Endometrium (tissue), 2 donors: ENCODE data around the gene AMFR.

Source experiments
- FAIRE-seq: peaks from 2 replicates; lab custom pipeline; 2012; peaks lifted over from hg19 to GRCh38; lab: Jason Lieb, UNC
- donor health status: control.
- donor health status: control.

Gene AMFR

DNA sequence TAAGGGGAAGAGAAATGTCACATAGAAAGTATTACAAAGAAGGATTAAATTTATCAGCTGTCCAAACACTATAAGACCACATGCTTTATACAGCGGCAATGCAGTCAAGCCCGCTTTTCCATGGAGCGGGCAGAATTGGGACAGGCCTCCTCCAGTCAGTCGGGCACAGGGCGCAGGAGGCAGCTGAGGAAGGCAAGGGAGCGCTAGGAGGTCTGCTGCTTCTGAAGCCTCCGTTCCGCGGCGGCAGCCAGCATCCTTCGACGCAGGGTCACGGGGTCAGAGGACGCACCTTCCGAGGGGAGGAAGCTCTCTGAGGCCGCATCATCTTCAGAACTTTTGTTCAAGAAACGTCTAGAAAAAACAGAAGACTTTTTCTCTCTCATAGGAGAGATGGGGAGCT, 62.6 kb downstream of the AMFR start:
- no peak for FAIRE-seq

DNA sequence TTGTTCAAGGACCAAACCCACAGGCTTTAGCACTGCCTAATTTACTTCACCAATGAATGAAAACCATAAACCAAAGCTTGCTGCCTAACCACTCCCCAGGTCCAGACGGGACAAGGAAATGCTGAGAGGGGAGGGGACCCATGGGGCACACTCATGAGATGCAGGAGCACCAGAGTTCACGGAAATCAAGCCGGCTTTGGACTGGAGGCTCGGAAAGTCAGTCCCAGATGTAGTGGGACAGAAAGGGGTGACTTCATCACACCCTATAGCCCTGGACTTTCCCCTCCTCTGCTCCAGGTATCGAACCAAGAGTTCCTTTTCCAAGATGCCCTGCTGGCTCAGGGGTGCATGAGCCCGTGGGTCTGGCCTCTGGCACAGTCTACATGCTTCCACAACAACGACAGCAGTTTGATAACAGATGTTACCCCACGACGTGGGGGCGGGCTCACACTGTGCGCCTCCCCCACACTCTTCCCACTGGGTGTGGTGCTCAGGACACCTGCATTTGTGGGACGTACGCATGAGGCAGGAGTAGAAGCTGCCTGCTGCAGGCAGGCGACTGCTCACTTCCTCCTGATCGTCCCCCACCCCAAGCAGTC, 63.2 kb downstream of the AMFR start:
- FAIRE-seq, result no peak

DNA sequence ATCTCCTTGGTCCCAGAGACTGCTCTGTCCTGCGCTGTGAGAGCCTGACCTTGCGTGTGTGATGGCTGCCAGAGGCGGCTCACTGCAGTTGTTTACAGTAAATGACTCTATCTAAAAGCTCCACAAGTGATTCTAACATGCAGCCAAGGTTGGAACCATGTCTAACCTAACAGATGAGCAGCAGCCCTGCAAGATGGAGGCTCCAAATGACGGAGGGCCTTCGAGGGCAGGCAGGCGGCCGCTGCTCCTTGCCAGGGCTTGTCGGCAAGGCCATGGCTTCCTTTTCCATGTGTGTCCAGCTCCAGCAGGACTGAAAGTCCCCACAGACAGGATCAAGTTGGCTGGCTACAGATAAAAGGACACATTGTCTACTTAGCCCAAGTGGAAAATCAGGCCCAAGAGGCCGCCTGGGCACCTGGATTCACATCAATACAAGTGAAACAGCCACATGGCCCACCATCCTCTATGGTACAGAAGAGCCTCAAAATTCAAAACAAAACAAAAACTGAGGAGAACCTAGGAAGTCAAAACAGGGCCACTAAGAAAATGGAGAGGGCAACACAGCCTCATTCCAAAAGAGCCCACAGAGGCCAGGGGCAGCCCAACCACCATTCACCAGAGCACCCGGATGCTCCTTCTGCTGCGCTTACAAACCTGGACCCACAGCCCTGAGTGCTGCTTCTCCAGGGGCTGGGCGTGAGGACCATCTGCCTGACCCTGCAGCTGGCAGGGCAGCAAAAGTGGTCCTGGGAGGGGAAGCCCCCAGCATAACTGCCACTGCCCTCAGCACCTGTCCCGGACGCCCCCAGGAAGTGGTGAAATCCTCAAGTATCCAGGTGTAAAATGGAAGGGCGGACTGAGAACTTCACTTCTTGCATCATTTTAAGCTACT, 65.0 kb downstream of the AMFR start:
- FAIRE-seq, result no peak

DNA sequence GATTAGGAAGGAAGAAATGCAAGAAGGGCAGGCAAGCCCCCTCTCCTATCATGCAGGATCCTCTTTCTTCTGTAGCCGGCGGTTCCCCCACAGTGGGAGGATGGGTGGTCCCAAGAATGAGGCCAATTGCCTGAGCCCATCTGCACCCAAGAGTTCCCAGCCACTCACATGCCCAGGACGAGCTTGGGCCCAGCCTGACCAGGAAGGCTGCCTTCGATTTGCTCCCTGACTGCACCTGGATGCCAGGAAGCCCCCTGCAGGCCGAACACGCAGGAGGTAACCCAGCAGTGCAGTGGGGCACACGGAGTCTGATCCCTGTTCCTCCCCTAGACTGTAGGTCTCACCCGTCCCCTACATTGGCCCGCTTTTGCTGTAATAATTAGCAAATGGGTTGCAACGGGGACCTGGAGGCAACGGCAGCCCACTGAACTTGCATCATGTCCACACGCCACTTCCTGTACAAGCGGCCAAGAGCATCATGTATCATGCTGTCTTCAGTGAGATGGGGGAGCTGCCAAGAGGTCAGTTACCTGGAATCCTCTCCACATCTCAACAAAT, 67.5 kb downstream of the AMFR start:
- FAIRE-seq, result no peak

DNA sequence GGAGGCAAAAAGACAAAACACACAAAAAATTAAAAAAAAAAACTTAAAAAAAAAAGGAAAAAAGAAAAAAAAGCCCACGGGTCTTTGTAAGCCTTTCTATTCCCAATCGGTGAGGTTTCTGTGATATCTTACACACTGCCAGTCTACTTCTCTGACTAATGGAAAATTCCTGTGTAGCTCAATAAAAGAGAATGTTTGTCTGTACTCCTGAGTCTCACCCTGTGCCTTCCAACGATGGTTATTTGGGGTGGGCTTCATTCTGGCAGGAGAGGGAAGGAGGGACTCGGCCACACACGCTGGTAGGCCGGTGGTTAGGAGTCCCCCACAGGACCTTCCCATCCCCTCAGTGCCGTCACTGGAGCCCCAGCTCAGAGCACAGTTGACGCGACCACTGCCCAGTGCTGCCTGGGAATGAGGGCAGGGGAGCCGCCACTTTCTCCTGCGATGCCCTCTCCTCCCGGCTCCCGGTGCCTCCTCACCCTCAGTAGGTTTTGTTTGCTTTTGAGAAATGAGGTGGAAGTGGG, 68.0 kb downstream of the AMFR start:
- FAIRE-seq, result peak; percentile 50

DNA sequence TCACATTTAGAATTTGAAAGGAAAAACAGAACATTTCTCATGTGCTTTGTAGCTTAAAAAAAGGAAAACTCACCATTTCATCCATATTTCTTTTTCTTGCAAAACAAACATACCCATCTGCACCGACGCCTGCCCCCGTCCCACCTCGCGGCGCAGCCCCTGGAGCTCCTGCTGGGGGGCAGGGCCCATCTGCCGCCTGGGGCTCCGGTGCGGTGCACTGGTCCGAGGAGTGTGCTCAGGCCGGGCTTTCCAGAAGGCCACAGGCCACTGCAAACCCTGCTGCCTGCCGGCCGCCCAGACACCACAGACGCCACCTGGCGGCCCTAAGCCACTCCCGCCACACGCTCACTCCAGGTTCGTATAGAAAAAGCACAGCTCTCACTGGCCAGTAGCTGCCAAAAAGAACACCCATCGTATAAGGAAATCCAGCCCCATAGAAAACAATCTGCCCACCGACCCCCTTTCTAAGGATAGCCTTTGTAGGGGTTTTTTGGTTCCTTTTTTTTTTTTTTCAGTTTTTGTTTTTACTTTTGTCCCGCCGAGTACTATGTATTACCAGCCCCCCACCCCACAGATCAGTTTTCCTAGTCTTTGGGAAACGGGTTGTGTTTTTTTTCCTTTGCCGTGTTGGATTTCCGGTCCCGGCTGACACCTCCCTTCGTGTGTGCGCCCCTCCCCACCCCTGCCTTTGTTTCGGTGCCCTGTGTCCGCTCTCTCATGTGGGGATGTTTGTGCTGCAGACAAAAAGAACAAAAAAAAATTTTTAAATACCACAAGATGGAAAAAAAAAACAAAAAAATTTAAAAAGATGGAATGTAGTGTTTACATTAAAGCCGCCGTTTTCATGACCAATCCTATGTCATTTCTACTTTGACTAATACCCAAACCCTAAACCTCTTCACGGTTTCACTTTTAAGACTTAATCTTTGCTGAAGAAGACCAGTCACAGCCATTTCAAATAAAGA, 68.8 kb downstream of the AMFR start:
- FAIRE-seq, result peak; percentile 29

DNA sequence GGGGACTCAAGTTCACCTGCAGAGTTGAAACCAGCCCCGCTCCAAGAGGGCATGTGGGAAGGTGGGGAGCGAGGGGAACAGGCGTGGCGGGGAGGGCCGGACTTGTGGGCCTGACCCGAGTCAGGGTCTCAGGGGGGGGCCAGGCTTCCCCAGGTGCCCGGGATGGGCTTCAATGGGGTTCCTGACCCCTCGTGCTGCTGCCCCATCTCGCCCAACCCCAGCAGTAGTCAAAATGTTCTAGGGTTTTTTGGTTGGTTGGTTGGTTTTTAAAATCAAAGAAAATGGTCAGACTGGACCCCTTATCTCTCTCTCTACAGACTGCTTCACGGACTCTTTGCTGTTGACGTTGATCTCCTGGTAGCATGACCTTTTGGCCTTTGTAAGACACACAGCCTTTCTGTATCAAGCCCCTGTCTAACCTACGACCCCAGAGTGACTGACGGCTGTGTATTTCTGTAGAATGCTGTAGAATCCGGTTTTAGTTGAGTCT, 69.5 kb downstream of the AMFR start:
- FAIRE-seq, result no peak

DNA sequence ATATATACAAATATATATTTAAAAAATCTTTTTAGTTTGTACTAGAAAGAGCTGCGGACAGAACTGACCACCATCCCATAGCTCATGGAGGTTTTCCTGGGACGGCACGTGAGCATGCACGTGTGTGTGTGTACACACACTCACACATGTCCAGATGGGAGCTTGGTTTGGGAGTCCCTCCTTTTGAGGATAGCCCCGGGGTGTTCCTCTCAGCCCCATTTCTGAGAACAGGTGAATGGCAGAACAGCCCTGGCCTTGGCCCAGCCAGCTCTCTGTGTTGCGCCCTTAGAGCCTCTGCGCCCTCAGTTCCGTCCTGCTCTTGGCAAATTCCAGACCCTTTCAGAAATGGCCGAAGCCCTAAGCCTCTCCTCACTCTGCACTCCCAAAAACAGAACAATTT, 70.1 kb downstream of the AMFR start:
- no peak for FAIRE-seq

DNA sequence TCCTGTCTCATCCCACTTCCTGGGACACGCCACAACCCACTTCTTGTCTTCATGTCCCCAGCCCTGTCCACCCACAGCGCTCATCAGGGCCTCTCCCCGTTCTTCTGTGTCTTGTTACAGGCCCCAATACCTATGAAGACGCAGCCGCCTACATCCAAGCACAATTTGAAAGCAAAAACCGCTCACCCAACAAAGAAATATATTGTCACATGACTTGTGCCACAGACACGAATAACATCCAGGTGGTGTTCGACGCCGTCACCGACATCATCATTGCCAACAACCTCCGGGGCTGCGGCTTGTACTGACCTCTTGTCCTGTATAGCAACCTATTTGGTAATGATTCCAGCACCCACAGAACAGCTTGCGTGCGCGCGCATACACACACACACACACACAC, 70.6 kb downstream of the AMFR start:
- FAIRE-seq, result no peak

DNA sequence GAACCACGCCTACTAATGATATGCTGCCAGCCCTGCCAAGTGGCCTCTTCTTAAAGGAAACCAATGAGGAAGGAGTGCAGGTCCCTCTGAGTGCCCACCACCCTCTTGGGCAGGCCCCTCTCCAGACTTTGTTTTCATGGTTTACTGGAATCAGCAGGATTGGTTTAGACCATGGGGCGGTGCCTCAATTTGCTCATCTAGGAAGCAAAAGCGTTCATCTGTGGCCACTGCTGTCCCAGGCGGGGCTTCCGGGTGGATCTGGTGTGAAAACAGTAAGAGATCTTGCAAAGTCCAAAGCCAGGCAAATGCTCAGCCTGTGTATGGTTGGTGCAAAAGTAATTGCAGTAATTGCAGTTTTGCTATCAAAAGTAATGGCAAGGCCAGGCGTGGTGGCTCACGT, 71.3 kb downstream of the AMFR start:
- no peak for FAIRE-seq

DNA sequence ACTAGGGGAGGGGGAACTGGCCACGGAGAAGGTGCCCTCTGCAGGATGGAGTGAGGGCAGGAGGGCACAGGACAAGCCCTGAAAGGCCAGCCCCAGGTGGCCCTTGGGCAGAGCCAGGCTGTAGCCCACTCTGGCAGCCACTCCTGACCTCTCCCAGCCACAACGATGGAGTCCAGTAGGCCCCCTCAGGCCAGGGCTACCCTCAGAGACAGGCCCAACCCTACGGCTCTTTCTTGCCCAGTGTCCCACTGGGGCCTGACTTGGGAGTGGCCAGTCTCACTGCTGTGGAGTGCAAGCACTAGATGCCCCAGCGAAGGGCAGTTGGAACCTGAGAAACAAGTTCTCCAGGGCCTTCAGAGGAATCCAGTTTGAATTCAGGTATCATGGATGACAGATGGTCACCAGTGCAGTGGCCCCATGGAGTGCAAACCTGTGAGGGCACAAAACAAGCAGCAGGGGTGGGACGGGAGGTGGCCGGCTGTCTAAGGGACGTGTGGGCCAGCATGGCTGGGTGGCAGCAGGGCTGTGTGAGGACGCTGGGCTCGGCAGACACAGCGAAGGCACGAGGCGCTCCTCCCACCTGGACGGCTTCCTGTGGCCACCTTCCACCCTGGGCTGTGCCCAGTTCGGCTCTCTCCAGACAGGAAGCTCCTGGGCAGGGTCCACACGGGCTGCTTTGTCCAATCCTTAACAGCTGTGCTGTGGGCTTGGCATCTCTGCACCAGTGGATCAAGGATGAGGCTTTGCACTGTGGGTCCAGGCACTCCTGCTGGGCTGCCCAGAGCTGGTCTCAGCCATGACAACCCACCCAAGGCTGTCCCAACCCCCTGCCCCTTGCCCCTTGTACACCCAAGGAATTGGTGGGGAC, 72.1 kb downstream of the AMFR start:
- FAIRE-seq, result no peak

DNA sequence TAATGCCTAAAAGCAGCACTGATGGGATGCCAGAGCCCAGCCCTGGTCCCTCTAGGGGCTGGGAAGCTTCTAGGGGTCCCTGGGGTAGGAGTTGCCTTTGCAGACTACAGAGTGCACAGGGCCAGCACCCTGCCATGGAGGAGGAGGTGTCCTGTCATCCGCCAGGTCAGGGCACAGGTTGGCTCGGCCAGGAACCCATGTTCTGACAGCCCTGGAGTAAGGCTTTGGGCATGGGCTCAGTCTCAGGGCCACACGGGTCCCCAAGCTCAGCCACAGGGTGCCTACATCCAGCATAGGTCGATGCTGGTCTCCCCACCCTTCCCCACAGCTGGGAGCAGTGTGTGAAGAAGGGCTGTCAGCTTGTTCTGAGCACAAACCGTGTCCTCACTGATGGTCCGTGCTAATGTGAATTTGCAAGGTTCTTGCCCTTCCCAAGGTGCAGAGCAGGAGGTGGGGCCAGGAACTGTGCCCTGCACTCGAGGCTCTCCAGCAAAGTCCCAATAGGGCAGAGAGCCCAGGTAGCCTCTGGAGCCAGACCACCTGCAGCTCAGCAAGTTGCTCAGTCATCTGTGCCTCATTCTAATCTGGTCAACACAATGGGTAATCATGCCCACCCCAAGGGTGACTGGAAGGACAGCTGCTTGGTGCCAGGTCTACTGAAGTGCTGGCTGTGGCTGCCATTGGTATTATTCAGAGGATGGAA, 72.8 kb downstream of the AMFR start:
- no peak for FAIRE-seq

DNA sequence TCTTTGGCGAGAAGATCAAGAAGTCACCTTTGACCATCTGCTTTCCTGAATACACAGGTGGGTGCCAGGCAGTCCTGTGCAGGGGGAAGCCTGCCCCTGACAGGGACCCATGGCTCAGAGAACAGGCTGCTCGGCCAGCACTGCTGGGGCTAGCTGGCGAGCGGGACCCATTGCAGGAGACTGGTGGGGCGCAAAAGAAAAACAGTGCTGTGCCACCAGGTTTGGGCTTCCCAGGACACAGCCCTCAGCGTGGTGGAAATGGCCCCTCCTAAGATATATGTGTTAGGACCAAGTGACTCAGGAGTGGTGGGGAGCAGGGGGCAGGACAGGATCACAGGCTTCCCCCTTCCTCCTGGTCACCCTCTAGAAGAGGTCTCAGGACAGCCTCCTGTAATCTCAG, 73.9 kb downstream of the AMFR start:
- no peak for FAIRE-seq

DNA sequence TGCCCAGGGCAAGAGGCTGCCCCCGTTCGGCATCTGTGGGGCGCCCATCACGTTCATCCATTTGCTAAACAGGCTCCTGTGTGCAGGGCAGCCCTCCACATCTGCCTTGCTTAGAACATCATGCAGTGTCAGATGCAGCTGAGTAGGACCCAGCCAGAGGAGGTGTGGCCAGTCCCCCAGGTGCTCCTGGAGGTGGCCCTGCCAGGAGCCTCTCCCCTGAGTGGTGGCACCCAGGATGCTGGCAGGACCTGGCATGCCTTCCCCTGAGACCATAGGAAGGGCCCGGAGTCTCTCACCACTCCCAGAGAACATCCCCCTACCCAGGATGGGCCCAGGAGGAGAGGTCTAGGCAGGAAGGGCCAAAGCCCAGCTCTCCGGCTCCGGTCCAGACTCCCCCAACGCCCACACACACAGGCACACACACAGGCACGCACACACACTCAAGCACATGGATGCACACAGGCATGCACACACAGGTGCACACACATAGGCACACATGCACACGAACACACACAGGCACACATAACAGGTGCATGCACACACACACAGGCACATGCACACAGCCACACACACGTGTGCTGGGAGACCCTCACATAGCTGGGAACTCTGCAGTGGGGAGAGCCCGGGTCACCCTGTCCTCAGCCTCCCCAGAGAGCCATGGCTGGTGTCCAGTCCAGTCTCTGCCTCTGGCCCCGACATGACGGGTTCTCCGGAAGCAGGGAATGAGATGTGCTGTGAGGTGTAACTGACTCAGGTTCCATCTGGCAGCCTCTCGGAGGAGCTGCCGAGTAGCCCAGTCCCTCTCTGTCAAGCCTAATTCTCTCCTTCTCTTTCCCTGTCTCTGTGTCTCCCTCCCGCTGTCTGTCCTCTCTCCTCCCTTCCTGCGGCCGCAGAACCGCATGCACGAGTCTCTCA, 74.6 kb downstream of the AMFR start:
- FAIRE-seq, result no peak

DNA sequence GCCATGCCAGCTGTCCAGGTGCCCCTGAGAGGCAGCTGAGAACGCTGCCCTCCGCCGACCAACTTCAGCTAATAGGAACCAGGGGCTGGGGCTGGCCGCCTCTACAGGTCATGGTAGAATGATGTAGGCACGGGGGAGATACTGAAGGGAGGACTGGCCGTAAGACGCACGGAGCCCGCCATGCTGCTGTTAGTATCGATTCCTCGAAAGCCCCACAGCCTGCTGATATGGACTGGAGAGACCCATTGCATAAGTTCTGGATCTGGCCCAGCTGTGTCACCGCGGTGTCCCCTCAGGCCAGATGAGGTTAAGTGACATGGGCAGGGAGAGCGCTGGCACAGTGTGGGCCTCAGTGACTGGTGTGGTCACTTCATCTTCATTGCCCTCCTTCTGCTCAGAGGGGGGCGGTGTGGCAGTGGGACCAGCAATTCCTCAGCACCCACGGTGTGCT, 75.6 kb downstream of the AMFR start:
- FAIRE-seq, result no peak

DNA sequence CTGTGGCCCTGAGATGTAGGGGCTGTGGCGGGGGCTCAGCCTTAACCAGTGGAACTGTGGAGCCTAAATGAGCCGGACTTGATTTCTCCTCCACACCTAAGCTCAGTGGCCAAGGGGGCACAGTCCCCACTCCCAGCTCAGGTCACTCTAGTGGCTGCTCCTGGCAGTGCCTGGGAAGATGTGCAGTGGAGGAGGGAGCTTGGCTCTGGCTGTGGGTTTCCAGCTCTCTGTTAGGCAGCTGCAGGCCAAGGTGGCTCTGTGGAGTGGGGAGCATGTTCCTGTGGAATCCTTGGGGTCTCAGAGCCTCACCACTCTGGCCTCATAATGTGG, 76.3 kb downstream of the AMFR start:
- FAIRE-seq, result no peak

DNA sequence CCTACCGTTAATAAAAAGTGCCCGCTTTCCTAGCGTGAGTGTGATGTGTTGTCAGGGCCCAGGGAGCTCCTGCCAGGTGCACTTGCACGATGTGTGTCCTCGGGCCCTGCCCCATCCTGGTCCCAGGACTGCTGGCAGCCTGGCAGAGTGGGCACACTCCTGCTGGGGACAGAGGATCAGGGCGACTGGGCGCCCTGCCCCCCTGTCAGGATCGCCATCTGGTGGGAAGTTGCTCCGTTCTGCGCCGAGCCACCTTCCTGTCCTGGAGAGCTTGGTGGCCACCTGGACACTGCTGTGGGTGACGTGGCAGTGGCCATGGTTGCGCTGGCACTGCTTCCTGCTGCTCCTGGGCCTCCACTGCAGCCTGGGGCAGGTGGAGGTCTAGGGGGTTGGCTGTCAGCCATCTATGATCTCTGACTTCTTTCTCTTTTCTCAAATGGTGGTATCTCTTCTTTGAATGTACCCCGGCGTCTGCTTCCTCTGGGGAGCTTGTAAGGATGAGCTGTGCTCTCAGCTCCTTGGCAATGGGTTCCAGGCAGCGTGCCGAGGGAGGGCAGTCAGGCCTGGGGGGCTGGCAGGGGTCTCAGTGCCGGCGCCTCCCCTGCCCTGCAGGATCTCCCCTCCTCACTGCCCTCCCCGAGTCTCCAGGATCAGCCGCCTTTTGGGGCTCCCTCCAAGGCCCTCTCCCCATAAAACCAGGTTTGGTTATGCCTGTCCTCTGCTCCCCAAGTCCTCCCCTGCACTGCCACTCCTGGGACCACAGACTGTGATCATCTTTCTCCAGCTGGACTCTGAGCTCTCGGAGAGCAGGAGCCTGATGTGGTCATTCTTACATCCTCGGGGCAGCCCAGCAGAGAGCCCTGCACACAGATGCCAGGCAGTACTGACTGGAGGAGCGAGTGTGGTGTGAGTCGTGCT, 76.9 kb downstream of the AMFR start:
- FAIRE-seq, result no peak

DNA sequence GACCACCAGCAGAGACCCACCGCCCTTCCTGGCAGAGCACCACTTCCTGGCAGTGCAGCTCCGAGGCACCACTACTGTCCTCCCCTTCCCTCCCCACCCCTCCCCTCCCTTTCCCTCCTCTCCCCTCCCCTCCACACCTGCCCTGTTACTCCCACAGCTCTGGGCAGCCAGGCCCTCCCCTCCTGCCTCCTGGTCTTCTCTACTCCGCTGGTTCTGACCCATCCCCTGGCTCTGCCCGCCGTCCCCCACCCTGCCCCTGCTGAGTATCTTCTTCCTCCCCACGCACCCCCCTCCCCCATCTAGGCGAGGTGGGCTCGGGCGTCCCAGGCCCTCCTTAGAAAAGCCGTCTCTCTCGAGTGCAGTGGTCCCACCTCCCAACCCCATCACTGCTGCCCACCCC, 77.7 kb downstream of the AMFR start:
- FAIRE-seq, result no peak
